NCI-H526 treated with DMSO at 0.1 percent for 48 hours (cell line): Measurements from ENCODE around the gene GNPTAB.
A peak's percentile ranks its signal among the peaks of the same experiment; 100 is the strongest.
"Not testable (repeated sequence)": the region's sequence is repeated elsewhere in the genome, so short reads cannot be mapped to it uniquely, and the experiment has no call there.

Experiments used
- DNase-seq: peaks from one replicate; lab custom pipeline; 2025; lab: John Stamatoyannopoulos, UW

Gene GNPTAB

GRCh38 chr12:101737476-101737875 lies 93.3 kb downstream of the GNPTAB start:
- no peak for DNase-seq

DNA sequence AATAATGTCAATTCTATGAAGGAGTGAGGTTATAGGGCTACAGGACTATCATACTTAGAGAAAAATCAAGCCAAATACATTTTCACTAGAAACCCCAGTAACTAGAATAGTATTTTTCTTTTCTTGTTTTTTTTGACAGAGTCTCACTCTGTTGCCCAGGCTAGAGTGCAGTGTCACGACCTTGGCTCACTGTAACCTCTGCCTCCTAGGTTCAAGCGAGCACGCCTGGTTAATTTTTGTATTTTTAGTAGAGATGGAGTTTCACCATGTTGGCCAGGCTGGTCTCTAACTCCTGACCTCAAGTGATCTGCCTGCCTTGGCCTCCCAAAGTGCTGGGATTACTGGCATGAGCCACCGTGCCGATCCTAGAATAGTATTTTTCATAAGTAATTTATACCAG lies 96.3 kb downstream of the GNPTAB start:
- not testable (repeated sequence) for DNase-seq

DNA sequence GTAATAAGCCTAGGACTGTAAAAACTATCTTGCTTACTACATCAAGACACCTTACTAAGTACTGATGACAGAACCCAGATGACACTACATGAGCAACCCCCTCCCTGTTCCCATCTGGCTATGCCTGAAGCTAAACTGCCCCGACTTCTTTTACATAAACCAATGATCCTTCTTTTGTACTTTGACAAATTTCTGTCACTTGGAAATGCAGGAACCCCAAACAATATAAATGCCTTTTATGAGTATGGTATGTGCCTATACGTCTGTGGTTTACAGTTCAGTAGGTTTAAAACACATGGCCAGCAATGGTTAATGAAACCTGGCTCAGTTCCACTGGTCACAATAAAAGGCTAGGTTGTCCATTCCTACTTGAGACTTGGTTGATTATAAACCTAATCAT lies 97.6 kb downstream of the GNPTAB start:
- no peak for DNase-seq

GRCh38 chr12:101732318-101732717 lies 98.4 kb downstream of the GNPTAB start:
- no peak for DNase-seq

DNA sequence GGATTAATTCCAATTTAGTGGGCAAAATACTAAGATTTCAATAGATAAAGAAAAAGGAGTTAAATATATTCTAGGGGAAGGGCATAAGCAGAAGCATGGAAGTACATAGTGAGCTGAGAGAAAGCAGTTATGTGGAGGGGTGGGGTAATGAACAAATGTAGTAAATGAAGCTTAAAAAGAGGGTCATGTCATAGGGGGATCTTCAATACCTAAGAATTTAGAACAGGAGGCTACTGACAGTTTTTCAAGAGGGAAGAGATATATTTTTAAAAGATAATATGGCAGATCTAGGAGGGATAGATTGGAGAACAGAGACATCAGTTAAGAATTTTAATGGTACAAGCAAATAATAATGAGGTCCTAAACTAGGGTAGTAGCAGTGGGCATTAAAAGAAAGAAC lies 100.9 kb downstream of the GNPTAB start:
- no peak for DNase-seq

- no peak for DNase-seq
Observed at GRCh38 chr12:101727098-101727497, 103.7 kb downstream of the GNPTAB start.

DNA sequence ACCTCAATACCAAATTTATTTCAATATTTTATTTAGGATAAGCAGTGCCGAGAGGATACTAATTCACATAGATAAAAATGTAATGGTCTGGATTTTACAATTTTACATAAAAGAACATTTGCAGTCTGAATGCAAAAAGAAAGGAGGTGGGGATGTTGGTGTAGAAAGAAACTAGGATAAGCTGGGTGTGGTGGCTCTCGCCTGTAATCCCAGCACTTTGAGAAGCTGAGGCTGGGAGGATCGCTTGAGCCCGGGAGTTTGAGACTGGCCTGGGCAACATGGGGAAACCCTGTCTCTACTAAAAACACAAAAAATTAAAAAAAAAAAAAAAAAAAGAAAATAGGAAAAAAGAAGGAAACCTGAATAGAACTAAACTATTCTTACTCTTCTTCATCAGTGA lies 108.4 kb downstream of the GNPTAB start:
- no peak for DNase-seq

DNA sequence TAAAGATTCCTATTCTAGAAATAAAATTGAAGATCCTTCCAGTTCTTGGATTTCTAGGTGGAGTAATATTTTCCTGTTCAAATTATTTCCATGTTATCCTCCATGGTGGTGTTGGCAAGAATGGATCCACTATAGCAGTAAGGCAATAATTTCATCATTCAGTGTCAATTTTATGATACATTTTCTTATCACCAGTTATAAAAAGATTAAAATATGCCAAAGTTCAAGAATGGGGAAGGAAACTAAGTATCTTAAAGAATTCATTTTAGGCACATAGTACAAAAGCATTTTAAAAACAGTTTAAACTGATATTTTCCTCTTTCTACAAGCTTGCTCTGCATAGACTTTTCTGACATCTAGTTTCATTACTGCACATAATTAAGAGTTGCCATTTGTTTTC lies 110.6 kb downstream of the GNPTAB start:
- DNase-seq: no peak

DNA sequence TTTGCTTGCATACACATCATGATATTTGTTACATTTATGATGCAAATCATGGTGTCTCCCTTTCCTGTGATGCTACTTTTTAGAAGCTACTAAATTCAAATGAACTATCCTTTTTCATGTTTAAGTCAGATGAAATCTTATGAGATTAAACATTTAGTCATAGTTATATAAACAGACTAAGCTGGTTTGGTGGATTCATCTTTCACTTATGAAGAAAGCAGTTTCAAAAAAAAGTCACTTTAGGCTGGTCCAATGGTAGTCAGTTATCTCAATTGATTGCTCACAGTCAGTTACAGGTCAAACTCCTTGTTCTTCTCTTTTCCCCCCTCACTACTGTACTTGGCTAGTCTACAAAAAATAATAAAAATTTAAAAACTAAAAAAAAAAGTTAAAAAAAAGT lies 111.2 kb downstream of the GNPTAB start:
- no peak for DNase-seq

GRCh38 chr12:101714877-101715444 lies 115.8 kb downstream of the GNPTAB start:
- no peak for DNase-seq

GRCh38 chr12:101713930-101714329 lies 116.8 kb downstream of the GNPTAB start:
- no peak for DNase-seq

DNA sequence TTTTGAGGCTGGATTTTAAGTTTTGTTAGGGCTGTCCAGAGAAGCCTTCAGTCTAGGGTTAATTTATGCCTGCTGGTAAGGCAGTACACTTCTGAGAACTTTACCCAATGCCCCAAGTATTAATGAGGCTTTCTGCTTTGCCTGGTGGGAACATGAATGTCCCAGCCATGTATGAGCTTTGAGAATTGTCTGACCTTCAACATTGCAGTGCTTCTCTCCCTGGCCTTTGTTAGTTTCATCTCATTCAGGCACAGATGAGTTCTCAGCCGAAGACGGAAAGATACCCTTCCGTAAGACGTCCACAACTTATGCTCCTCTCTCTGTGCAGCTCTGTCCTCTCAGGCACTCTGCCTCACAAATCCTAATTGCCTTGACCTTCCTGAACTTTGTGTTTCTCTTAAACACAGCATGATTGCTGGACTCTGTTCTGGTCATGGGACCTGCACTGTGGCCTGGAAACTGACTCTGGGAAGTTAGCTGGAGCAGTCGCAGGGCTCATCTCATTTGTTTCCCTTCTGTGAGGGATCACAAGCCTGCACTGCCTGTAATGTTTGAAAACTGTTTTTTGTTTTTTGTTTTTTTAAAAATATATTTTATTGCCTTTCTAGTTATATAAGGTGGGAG lies 117.6 kb downstream of the GNPTAB start:
- no peak for DNase-seq

GRCh38 chr12:101710288-101710687 lies 120.5 kb downstream of the GNPTAB start:
- DNase-seq: no peak

GRCh38 chr12:101707131-101707782 lies 123.5 kb downstream of the GNPTAB start:
- DNase-seq: no peak

DNA sequence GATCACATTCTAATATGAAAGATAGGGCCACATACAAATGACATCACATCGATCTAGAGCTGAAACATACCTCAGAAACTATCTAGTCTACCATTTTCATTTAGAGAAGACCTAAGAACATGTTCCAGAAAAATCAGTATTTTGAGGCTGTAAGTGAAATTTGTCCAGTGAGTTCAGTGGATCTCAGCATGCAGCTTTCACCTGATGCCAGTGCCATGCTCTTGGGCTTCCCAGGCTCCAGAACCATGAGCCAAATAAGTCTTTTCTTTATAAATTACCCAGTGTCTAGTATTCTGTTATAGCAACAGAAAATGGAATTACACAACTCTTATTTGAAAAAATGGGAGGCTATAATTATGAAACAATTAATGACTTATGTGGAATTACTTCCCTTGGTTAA lies 124.4 kb downstream of the GNPTAB start:
- DNase-seq: no peak

- no peak for DNase-seq
Observed at GRCh38 chr12:101703487-101703886, 127.3 kb downstream of the GNPTAB start.

GRCh38 chr12:101700299-101700820 lies 130.4 kb downstream of the GNPTAB start:
- DNase-seq: no peak

DNA sequence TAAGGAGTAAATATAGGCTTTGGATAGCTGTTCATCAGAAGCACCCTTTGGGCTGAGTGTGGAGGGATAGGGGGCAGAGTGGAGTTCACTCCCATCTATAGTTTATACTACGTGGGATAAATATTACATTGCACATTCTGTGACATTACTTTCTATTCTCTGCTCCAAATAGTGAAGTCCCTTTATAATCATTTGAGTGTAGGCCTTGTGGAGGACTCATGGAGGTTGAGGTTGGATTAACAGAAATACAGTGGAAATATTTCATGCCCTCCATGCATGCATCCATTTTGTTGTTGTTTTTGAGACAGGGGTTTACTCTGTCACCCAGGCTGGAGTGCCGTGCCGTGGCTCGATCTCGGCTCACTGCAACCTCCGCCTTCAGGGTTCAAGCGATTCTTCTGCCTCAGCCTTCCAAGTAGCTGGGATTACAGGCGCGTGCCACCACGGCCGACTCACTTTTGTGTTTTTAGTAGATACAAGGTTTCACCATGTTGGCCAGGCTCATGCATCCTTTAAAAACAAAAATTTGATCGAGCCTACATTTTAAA lies 131.9 kb downstream of the GNPTAB start:
- peak; percentile 47 for DNase-seq

GRCh38 chr12:101697930-101698799 lies 132.6 kb downstream of the GNPTAB start:
- DNase-seq: peak; percentile 47

DNA sequence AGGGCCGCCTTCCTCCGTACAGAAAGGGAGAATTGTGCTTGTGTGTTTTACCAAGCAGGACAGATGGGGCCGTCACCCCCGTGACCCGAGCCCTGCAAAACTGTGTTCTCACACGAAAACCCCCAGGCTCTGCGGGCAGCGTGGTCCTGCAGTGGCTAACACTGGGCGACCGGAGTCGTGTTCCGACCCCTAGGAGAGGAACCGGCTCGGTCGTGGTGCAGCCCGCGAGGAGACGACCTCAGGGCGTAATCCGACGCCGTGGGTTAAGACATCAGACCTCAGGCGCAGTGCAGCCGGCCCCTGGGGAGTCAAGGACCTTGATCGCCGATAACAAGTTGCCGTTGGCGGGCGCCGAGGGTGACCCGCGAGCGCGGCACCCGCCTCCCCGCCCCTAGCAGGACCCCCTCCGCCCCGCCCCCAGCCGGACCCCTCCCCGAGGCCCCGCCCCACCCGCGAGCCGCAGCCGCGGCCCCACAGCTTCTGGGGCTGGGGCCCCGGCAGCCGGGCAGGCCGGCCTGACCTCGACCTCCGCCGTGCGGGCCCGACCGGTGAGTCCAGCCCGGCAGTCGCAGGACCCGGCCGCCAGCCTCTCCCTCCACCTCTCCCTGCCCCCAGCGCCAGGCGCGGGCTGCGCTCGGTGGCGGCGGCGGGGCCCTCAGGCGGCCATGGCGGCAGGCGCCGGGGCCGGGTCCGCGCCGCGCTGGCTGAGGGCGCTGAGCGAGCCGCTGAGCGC lies 133.4 kb downstream of the GNPTAB start, which contains the start of gene CHPT1:
TSS of gene CHPT1 (plus strand) at position 444 of the 733 bp plus-strand sequence. CDS start at position 666, 222 bp downstream.
- peak; percentile 70 for DNase-seq
